ENCODE data around the gene PRRT1B.
A peak's percentile ranks its signal among the peaks of the same experiment; 100 is the strongest.
"Not testable (repeated sequence)": the region's sequence is repeated elsewhere in the genome, so short reads cannot be mapped to it uniquely, and the experiment has no call there.

Gene PRRT1B

DNA sequence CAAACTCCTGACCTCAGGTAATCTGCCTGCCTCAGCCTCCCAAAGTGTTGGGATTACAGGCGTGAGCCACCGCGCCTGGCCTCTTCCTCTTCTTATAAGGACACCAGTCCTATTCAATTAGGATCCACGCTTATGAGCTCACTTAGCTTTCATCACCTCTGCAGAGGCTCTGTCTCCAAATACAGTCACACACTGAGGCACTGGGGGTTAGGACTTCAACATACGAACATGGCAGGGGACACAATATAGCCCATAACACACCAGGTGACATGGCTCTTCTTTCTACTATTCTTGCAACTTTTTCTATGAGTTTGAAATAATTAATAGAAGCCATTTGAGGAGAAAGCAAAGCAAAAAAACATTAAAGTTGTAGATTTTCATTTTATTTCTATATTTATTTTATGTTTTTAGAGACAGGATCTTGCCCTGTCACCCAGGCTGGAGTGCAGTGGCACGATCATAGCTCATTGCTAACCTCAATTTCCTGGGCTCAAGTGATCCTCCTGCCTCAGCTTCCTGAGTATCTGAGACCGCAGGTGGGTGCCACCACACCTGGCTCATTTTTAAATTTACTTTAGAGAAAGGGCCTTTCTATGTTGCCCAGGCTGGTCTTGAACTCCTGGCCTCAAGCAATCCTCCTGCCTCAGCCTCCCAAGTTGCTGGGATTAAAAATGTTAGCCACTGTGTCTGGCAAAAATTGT is 6.0 kb upstream of the PRRT1B start:
- no peak for TF ChIP-seq YY1 (IDR thresholded peaks at IDR 0.05; ENCODE audit: insufficient read depth, insufficient read length)
- TF ChIP-seq SUZ12 (IDR thresholded peaks at IDR 0.05; ENCODE audit: extremely low read depth, insufficient read depth, insufficient read length) = no peak
- no peak for TF ChIP-seq ZNF274 (IDR thresholded peaks at IDR 0.05; ENCODE audit: low read depth, low read length)

DNA sequence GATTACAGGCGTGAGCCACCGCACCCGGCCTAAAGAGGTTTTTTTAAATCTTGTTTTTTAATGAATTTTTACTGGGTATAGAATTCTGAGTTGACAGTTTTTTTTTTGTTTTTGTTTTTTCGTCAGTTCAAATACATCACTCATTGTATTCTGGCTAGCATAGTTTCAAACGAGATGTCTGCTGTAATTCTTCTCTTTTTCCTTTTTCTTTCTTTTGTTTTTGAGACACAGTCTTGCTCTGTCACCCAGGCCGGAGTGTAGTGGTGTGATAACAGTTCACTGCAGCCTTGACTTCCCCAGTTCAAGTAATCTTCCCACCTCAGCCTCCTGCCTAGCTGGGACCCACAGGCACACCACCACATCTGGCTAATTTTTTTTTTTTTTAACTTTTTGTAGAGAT is 2.2 kb upstream of the PRRT1B start:
- Histone ChIP-seq H3K4me1 (ENCODE audit: insufficient read depth, insufficient read length) (peaks cover 7% of the 10 kb centered on the region), H3K27me3 (ENCODE audit: insufficient read depth, insufficient read length) (no peaks in the 10 kb centered on the region), H3K4me3 (ENCODE audit: insufficient read length, low read depth) (no peak overlapping the region), H3K9me3 (ENCODE audit: insufficient read depth, low read length) (peaks cover 28% of the 10 kb centered on the region), H3K36me3 (ENCODE audit: insufficient read depth, insufficient read length, low read length) (no peaks in the 10 kb centered on the region), H3K9ac (ENCODE audit: insufficient read length, low read depth) (no peak overlapping the region)
- TF ChIP-seq ZNF274 (IDR thresholded peaks at IDR 0.05; ENCODE audit: low read depth, low read length) (no peak), YY1 (IDR thresholded peaks at IDR 0.05; ENCODE audit: insufficient read depth, insufficient read length) (no peak), SUZ12 (IDR thresholded peaks at IDR 0.05; ENCODE audit: extremely low read depth, insufficient read depth, insufficient read length) (no peak)
- no peak for DNase-seq (ENCODE audit: low read depth, low spot score)

More for the DNA sequence above, 6.0 kb upstream of the PRRT1B start:
- Histone ChIP-seq H3K27me3 (ENCODE audit: insufficient read depth, insufficient read length) (no peaks in the 10 kb centered on the region), H3K9me3 (ENCODE audit: insufficient read depth, low read length) (peaks cover 32% of the 10 kb centered on the region), H3K4me1 (ENCODE audit: insufficient read depth, insufficient read length) (no peaks in the 10 kb centered on the region), H3K36me3 (ENCODE audit: insufficient read depth, insufficient read length, low read length) (no peaks in the 10 kb centered on the region), H3K4me3 (ENCODE audit: insufficient read length, low read depth) (no peak overlapping the region), H3K9ac (ENCODE audit: insufficient read length, low read depth) (no peak overlapping the region)
- no peak for DNase-seq (ENCODE audit: low read depth, low spot score)

DNA sequence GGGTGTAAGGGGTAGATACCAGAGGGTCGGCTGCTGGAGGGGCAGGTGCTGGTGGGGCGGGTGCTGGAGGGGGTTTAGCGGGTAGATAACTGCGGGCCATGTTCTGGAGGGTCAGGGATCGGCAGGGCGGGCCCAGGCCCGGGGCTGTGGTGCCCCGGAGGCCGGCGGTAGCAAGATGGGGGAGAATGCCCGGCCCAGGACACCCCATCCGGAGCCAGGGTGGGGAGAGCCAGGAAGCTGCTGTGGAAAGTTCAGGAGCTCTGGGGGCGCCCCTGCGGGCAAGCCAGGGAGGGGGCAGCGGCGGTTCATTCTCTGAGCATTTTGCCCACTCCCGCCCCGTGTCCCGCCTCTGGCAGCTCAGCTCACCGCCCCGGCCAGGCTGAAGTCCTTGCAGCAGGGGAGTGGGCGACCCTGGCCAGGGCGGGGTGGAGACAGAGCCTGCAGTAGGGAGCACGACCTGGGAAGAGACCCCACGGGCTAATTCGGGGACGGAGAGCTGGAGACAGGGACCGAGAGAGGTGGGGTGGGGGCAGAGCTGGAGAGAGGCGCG is 538 bp downstream of the PRRT1B start:
- H3K9me3 ChIP-seq (ENCODE audit: insufficient read depth, low read length) = peaks cover 28% of the 10 kb centered on the region
- no peaks in the 10 kb centered on the region for H3K36me3 ChIP-seq (ENCODE audit: insufficient read depth, insufficient read length, low read length)
- DNase-seq (ENCODE audit: low read depth, low spot score) = no peak
- H3K27me3 ChIP-seq (ENCODE audit: insufficient read depth, insufficient read length) = no peaks in the 10 kb centered on the region
- peaks cover 7% of the 10 kb centered on the region for H3K4me1 ChIP-seq (ENCODE audit: insufficient read depth, insufficient read length)
- H3K9ac ChIP-seq (ENCODE audit: insufficient read length, low read depth) = peak overlapping the region; percentile 44
- H3K4me3 ChIP-seq (ENCODE audit: insufficient read length, low read depth) = peak overlapping the region; percentile 11
- no peak for TF ChIP-seq YY1 (IDR thresholded peaks at IDR 0.05; ENCODE audit: insufficient read depth, insufficient read length)
- TF ChIP-seq ZNF274 (IDR thresholded peaks at IDR 0.05; ENCODE audit: low read depth, low read length) = no peak
- no peak for TF ChIP-seq SUZ12 (IDR thresholded peaks at IDR 0.05; ENCODE audit: extremely low read depth, insufficient read depth, insufficient read length)

DNA sequence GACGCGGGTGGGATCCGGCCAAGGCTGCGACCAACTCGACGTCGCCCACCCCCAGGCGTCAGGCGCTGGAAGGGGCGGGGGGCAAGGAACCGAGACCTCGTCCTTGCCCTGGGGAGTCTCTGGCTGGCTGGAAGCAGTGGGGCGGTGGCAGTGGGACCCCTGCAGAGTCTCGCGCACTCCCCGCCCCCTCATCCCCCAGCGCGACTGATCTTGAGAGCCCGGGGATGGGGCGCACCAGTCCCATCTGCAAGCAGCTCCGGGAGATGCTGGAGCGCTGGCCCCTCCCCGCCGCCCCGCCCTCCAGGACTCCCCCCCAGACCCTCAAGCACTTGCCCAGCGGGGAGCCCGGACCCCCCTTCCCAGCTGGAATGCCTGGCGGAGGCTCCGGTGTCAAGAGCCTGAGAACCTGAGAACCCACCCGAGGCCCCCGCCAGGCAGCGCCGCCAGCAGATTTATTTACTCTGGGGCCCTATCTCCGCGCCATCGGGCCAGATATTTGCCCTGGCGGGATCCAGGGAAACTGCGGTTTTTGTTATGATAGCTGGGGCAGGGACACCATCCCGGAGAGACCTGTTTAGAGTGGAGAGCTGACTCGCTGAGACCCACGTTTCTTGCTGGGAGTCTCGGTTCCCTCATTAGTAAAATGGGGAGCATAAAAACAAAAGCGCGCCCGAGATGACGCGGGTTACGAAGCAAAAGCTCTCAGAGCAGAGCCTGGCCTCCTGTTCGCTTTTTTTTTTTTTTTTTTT is 1.2 kb downstream of the PRRT1B start:
- peaks cover 7% of the 10 kb centered on the region for H3K4me1 ChIP-seq (ENCODE audit: insufficient read depth, insufficient read length)
- peak overlapping the region; percentile 44 for H3K9ac ChIP-seq (ENCODE audit: insufficient read length, low read depth)
- no peak for DNase-seq (ENCODE audit: low read depth, low spot score)
- peak overlapping the region; percentile 24 for H3K4me3 ChIP-seq (ENCODE audit: insufficient read length, low read depth)
- H3K36me3 ChIP-seq (ENCODE audit: insufficient read depth, insufficient read length, low read length) = no peaks in the 10 kb centered on the region
- peaks cover 28% of the 10 kb centered on the region for H3K9me3 ChIP-seq (ENCODE audit: insufficient read depth, low read length)
- no peaks in the 10 kb centered on the region for H3K27me3 ChIP-seq (ENCODE audit: insufficient read depth, insufficient read length)
- TF ChIP-seq SUZ12 (IDR thresholded peaks at IDR 0.05; ENCODE audit: extremely low read depth, insufficient read depth, insufficient read length) (no peak), YY1 (IDR thresholded peaks at IDR 0.05; ENCODE audit: insufficient read depth, insufficient read length) (no peak), ZNF274 (IDR thresholded peaks at IDR 0.05; ENCODE audit: low read depth, low read length) (no peak)

DNA sequence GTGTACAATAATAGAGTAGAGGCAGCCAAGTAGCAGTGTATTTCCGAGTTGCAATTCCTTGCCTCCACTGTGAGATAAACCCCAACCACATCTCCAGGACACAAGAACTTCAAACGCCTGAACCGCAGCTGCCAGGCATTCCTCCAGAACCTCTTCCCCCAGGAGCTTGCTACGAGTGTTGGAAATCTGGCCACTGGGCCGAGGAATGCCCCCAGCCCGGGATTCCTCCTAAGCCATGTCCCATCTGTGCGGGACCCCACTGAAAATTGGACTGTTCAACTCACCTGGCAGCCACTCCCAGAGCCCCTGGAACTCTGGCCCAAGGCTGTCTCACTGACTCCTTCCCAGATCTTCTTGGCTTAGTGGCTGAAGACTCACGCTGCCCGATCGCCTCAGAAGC is 3.9 kb downstream of the PRRT1B start:
- H3K4me1 ChIP-seq (ENCODE audit: insufficient read depth, insufficient read length); H3K4me3 ChIP-seq (ENCODE audit: insufficient read length, low read depth); H3K27me3 ChIP-seq (ENCODE audit: insufficient read depth, insufficient read length); H3K9ac ChIP-seq (ENCODE audit: insufficient read length, low read depth); H3K36me3 ChIP-seq (ENCODE audit: insufficient read depth, insufficient read length, low read length); DNase-seq (ENCODE audit: low read depth, low spot score): not testable (repeated sequence)
- peaks cover 14% of the 10 kb centered on the region; the same call in 1 of the 2 replicates for H3K9me3 ChIP-seq (ENCODE audit: insufficient read depth, low read length)

DNA sequence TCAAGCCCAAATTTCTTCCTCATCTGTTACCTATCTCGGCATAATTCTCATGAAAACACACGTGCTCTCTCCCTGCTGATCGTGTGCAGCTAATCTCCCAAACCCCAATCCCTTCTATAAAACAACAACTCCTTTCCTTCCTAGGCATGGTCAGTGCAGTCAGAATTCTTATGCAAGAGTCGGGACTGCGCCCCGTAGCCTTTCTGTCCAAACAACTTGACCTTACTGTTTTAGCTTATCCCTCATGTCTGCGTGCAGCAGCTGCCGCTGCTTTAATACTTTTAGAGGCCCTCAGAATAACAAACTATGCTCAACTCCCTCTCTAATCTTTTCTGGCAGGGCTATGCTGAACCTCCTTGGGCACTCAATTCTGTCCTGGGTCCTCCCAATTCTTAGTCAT is 5.1 kb downstream of the PRRT1B start:
- H3K4me3 ChIP-seq (ENCODE audit: insufficient read length, low read depth); H3K36me3 ChIP-seq (ENCODE audit: insufficient read depth, insufficient read length, low read length); DNase-seq (ENCODE audit: low read depth, low spot score); H3K4me1 ChIP-seq (ENCODE audit: insufficient read depth, insufficient read length); H3K9ac ChIP-seq (ENCODE audit: insufficient read length, low read depth); H3K9me3 ChIP-seq (ENCODE audit: insufficient read depth, low read length): not testable (repeated sequence)
- peaks cover 17% of the 10 kb centered on the region for H3K27me3 ChIP-seq (ENCODE audit: insufficient read depth, insufficient read length)

DNA sequence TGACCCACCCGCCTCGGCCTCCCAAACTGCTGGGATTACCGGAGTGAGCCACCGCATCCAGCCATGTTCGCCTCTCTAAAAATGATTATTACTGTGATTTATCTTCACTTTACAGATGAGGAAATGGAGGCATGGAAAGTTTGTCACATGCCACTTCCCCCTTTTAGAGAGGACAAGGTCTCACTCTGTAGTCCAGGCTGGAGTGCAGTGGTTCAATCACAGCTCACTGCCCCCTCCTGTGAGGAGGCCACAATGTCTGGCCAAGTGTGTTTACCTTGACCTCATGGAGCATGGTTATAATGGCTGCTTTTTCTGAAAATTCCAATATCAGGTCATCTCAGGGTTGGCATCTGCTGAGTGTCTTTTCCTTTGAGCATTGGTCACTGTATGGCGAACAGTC is 6.7 kb downstream of the PRRT1B start:
- Histone ChIP-seq H3K9ac (ENCODE audit: insufficient read length, low read depth) (no peak overlapping the region), H3K36me3 (ENCODE audit: insufficient read depth, insufficient read length, low read length) (peaks cover 3% of the 10 kb centered on the region), H3K4me3 (ENCODE audit: insufficient read length, low read depth) (no peak overlapping the region), H3K27me3 (ENCODE audit: insufficient read depth, insufficient read length) (peaks cover 27% of the 10 kb centered on the region), H3K4me1 (ENCODE audit: insufficient read depth, insufficient read length) (peaks cover 7% of the 10 kb centered on the region), H3K9me3 (ENCODE audit: insufficient read depth, low read length) (peaks cover 9% of the 10 kb centered on the region; the same call in 1 of the 2 replicates)
- no peak for TF ChIP-seq ZNF274 (IDR thresholded peaks at IDR 0.05; ENCODE audit: low read depth, low read length)
- no peak for TF ChIP-seq SUZ12 (IDR thresholded peaks at IDR 0.05; ENCODE audit: extremely low read depth, insufficient read depth, insufficient read length)
- no peak for TF ChIP-seq YY1 (IDR thresholded peaks at IDR 0.05; ENCODE audit: insufficient read depth, insufficient read length)
- DNase-seq (ENCODE audit: low read depth, low spot score) = no peak
